ENCODE results near the gene ENTHD1. TPM values are rescaled to one million over a fixed set of nuclear protein-coding genes. Genes with fewer than 3 reads are reported as not detected.

The ENTHD1 gene
- total RNA-seq, 1 donor from 2014 or later: not detected

- no peak for TF ChIP-seq EZH2 (IDR thresholded peaks at IDR 0.05)
- TF ChIP-seq CTCF (IDR thresholded peaks at IDR 0.05): no peak
- no peak for TF ChIP-seq EZH2phosphoT487 (IDR thresholded peaks at IDR 0.05)
- H4K20me1 ChIP-seq (ENCODE audit: low read depth): no peaks in the 10 kb centered on the region
- peaks cover 15% of the 10 kb centered on the region for H3K4me1 ChIP-seq
- Mint-ChIP-seq H3K27me3 (ENCODE audit: insufficient read depth, low read depth) (peaks cover 6% of the 10 kb centered on the region), H3K9me3 (peaks cover 11% of the 10 kb centered on the region), H3K4me1 (peaks cover 19% of the 10 kb centered on the region), H3K27ac (no peak overlapping the region), H3K36me3 (no peaks in the 10 kb centered on the region), H3K4me3 (no peak overlapping the region)
- H3K4me3 ChIP-seq: no peak overlapping the region
- no peak overlapping the region for H3K9ac ChIP-seq
- DNase-seq (ENCODE audit: low spot score): no peak
- no peak overlapping the region for H2AFZ ChIP-seq (replicated peaks)
- H3K27me3 ChIP-seq: peaks cover 51% of the 10 kb centered on the region
- H3F3A ChIP-seq (ENCODE audit: low read depth): peaks cover 10% of the 10 kb centered on the region
- no peak overlapping the region for H3K27ac ChIP-seq
- no peaks in the 10 kb centered on the region for H3K36me3 ChIP-seq
- no peaks in the 10 kb centered on the region for H3K9me3 ChIP-seq (ENCODE audit: low read depth)
- H3K79me2 ChIP-seq (ENCODE audit: low read depth): no peaks in the 10 kb centered on the region
- H3K4me2 ChIP-seq: no peak overlapping the region
These were observed 90.9 kb downstream of the ENTHD1 start for GRCh38 chr22:39802682-39803081.

- Histone ChIP-seq H3K4me1 (peaks cover 1% of the 10 kb centered on the region), H3K4me2 (no peak overlapping the region), H3K4me3 (no peak overlapping the region), H3K27me3 (peaks cover 55% of the 10 kb centered on the region), H3K27ac (no peak overlapping the region), H3K9me3 (ENCODE audit: low read depth) (no peaks in the 10 kb centered on the region), H2AFZ (replicated peaks) (no peak overlapping the region), H4K20me1 (ENCODE audit: low read depth) (no peaks in the 10 kb centered on the region), H3K36me3 (no peaks in the 10 kb centered on the region), H3K9ac (no peak overlapping the region), H3F3A (ENCODE audit: low read depth) (no peaks in the 10 kb centered on the region), H3K79me2 (ENCODE audit: low read depth) (no peaks in the 10 kb centered on the region)
- peaks cover 3% of the 10 kb centered on the region for H3K4me1 Mint-ChIP-seq
- peaks cover 19% of the 10 kb centered on the region for H3K9me3 Mint-ChIP-seq
- no peak for DNase-seq (ENCODE audit: low spot score)
- H3K4me3 Mint-ChIP-seq: no peak overlapping the region
- H3K27ac Mint-ChIP-seq: no peak overlapping the region
- peaks cover 6% of the 10 kb centered on the region for H3K27me3 Mint-ChIP-seq (ENCODE audit: insufficient read depth, low read depth)
- TF ChIP-seq EZH2phosphoT487 (IDR thresholded peaks at IDR 0.05): no peak
- no peak for TF ChIP-seq CTCF (IDR thresholded peaks at IDR 0.05)
- TF ChIP-seq EZH2 (IDR thresholded peaks at IDR 0.05): no peak
- H3K36me3 Mint-ChIP-seq: no peaks in the 10 kb centered on the region
These were observed 92.6 kb downstream of the ENTHD1 start for GRCh38 chr22:39800790-39801520.

GRCh38 chr22:39797528-39798147 is 95.9 kb downstream of the ENTHD1 start:
- Histone ChIP-seq H3K9ac (no peak overlapping the region), H3K4me3 (no peak overlapping the region), H3K36me3 (no peaks in the 10 kb centered on the region), H3K27ac (no peak overlapping the region), H3K4me1 (no peaks in the 10 kb centered on the region), H3K4me2 (no peak overlapping the region), H2AFZ (replicated peaks) (no peak overlapping the region), H3K27me3 (peaks cover 39% of the 10 kb centered on the region), H3K9me3 (ENCODE audit: low read depth) (no peaks in the 10 kb centered on the region), H3K79me2 (ENCODE audit: low read depth) (no peaks in the 10 kb centered on the region), H4K20me1 (ENCODE audit: low read depth) (no peaks in the 10 kb centered on the region), H3F3A (ENCODE audit: low read depth) (no peaks in the 10 kb centered on the region)
- peaks cover 9% of the 10 kb centered on the region for H3K27me3 Mint-ChIP-seq (ENCODE audit: insufficient read depth, low read depth)
- no peak overlapping the region for H3K27ac Mint-ChIP-seq
- TF ChIP-seq EZH2phosphoT487 (IDR thresholded peaks at IDR 0.05): no peak
- no peak for TF ChIP-seq CTCF (IDR thresholded peaks at IDR 0.05)
- no peak for TF ChIP-seq EZH2 (IDR thresholded peaks at IDR 0.05)
- H3K4me1 Mint-ChIP-seq: no peaks in the 10 kb centered on the region
- no peaks in the 10 kb centered on the region for H3K36me3 Mint-ChIP-seq
- DNase-seq (ENCODE audit: low spot score): no peak
- H3K9me3 Mint-ChIP-seq: peaks cover 26% of the 10 kb centered on the region
- no peak overlapping the region for H3K4me3 Mint-ChIP-seq

Data from neural progenitor cell (in vitro differentiated cells).